ENCODE results near the gene MFAP3L. TPM values are rescaled to one million over a fixed set of nuclear protein-coding genes. Genes with fewer than 3 reads are reported as not detected.
"Not testable (repeated sequence)": the region's sequence is repeated elsewhere in the genome, so short reads cannot be mapped to it uniquely, and the experiment has no call there.

Gene MFAP3L
- total RNA-seq = 1 to 10 TPM in 1 of 2 donors, under 1 TPM in 1; 0.95 to 3.2 TPM

DNA sequence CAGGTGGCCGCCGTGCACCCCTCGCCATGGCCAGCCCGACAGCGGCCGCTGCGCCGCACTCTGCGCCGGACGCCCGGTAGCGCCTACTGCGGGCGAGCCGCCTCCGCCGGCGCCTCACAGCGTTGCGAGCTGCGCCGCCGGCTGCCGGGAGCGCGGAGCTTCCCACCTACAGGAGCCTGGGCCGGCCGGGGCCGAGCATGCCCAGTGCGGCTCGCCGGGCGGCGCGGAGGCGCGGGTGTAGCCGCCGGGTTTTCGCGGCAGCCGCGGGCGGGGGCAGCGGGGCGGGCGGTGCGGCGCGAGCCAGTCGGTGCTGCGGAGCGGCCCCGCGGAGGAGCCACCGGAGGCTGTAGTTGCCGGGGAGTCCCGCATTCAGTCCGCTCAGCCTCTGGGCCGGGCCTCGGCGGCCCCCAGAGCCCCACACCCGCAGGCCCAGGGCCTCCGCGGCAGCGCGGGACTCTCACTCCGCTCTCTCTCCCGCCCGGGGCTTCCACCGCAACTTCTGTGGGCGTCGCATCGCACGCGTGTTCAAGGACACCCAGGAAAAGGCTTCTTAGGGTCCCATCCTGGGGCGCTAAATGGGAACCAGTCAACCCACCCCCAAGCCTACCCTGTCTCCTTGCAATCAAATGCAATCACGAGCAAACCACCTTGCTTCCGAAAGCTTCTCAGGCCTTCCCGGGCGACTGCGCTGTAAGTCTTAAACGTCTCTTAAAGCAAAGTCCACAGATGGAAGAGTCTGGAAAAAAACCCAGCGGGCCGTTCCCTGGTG is at the start of gene MFAP3L:
TSS of gene MFAP3L (minus strand) at position 143 of the 769 bp plus-strand sequence. CDS start 20,518 bp downstream, outside the sequence.
- no peaks in the 10 kb centered on the region for H3K9me3 Mint-ChIP-seq
- peak within 1 kb of the TSS; percentile 78 to 92 for H3K27ac Mint-ChIP-seq
- peak within 1 kb of the TSS; percentile 97 for H3K4me3 Mint-ChIP-seq
- peak; percentile 94 for DNase-seq (ENCODE audit: low spot score)
- H3K36me3 Mint-ChIP-seq = no peaks in the 10 kb centered on the region
- H3K4me1 Mint-ChIP-seq (ENCODE audit: low read depth in 2 of 2) = peaks cover 12 to 16% of the 10 kb centered on the region in 2 donors
- ATAC-seq = peak; percentile 93
- peaks cover 22 to 24% of the 10 kb centered on the region in 2 donors for H3K27me3 Mint-ChIP-seq

DNA sequence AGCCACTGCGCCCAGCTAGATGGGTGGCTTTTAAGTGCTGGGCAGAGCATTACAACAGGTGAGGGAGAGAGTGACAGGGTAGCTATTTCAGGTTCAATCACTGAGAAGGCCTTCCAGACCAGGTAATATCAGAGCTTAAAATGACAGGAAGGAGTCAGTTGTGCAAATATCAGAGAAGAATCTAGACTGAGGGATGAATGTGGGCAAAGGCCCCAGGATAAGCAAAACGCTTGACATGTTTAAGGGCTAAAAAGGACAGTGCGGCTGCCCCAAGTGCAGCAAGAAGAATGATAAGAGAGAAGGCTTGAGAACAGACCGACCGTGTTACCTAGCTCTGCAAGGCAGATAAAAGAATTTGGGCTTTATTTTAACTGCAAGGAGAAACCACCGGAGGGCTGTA is 45.0 kb upstream of the MFAP3L start:
- Mint-ChIP-seq H3K27me3 (peaks cover 5 to 7% of the 10 kb centered on the region in 2 donors), H3K9me3 (no peaks in the 10 kb centered on the region), H3K36me3 (no peaks in the 10 kb centered on the region), H3K4me3 (no peak overlapping the region), H3K4me1 (ENCODE audit: low read depth in 2 of 2) (no peaks in the 10 kb centered on the region), H3K27ac (no peak overlapping the region)
- DNase-seq (ENCODE audit: low spot score) = no peak
- ATAC-seq = no peak

DNA sequence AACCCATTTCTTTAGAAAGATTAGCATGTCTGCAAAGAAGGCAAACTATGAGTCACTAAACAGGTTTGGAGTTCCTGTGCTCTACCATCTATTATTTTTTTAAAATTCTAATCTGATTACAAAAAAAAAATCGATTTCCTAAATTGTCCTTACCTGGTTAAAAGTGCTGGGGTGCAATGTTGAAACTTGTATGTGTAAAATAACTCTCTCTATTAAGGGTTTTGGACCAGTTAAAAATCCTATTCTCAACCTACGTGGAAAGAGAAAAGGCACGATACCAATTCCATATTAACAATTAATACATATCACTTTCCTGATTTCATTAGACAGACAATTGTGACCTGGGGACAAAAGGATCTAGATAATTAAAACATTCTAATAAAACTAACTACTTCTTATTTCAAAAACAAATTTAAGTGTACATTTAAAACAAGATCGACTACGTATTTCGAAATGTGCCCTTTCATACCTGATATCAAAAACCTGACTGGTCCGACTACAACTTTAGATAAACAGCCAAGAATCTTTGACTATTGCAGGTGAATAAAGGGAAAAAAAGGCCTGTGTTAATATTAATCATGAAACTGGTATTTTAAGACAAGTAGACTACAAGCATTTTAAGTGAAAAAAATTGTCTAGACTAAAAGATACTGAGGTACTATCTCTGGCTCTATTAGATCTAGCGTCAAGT is 42.4 kb upstream of the MFAP3L start:
- DNase-seq (ENCODE audit: low spot score) = no peak
- ATAC-seq = no peak
- no peaks in the 10 kb centered on the region for H3K4me1 Mint-ChIP-seq (ENCODE audit: low read depth in 2 of 2)
- no peak overlapping the region for H3K4me3 Mint-ChIP-seq
- peaks cover under 1 to 3% of the 10 kb centered on the region in 2 donors for H3K27me3 Mint-ChIP-seq
- no peak overlapping the region for H3K27ac Mint-ChIP-seq
- H3K36me3 Mint-ChIP-seq = no peaks in the 10 kb centered on the region
- H3K9me3 Mint-ChIP-seq = no peaks in the 10 kb centered on the region

DNA sequence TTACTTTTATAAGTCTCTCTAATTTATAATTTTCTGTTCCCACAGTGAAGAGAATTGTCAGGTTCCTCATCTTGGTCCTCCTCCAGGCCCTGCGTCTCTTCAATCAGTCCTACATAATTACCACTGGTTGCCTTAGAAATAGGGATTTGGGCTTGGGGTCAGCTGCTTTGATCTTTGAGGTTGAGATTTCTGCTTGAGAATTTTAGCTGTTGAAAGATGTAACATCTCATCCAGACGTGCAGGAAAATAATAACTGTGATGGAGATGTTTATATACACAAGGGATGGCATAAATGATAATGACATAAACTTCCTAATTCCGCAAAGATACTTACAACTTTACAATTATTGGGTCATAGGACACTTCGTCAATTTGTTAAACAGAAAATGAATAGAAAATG is 33.2 kb upstream of the MFAP3L start:
- peaks cover 3 to 14% of the 10 kb centered on the region in 2 donors for H3K27me3 Mint-ChIP-seq
- H3K9me3 Mint-ChIP-seq = no peaks in the 10 kb centered on the region
- H3K4me1 Mint-ChIP-seq (ENCODE audit: low read depth in 2 of 2) = no peaks in the 10 kb centered on the region
- no peak overlapping the region for H3K27ac Mint-ChIP-seq
- DNase-seq (ENCODE audit: low spot score) = no peak
- no peaks in the 10 kb centered on the region for H3K36me3 Mint-ChIP-seq
- H3K4me3 Mint-ChIP-seq = no peak overlapping the region
- ATAC-seq = no peak

GRCh38 chr4:170058826-170059225 is 32.6 kb upstream of the MFAP3L start:
- Mint-ChIP-seq H3K4me1 (ENCODE audit: low read depth in 2 of 2) (no peaks in the 10 kb centered on the region), H3K36me3 (no peaks in the 10 kb centered on the region), H3K27me3 (peaks cover 3 to 15% of the 10 kb centered on the region in 2 donors), H3K4me3 (no peak overlapping the region), H3K27ac (no peak overlapping the region), H3K9me3 (no peaks in the 10 kb centered on the region)
- ATAC-seq = no peak
- DNase-seq (ENCODE audit: low spot score) = no peak

DNA sequence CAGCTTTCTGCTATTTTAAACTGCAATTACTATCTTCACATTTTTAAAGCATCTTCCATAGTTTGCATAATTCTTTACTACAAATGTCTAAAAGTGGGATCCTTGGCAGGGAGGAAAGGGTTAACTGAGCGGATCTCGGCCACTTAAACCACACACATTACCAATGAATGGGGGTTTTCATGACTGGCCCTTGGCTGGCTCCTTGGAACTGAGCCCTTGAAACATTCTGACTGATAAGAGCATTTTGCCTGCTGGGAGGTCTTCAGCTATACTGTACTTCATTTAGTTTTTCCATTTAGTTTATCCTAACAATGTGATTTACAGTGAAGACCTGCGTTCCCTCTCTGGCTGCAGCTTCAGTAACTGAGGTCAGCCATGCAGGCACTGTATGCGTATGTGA is 31.7 kb upstream of the MFAP3L start:
- no peak for DNase-seq (ENCODE audit: low spot score)
- Mint-ChIP-seq H3K27me3 (peaks cover under 1 to 14% of the 10 kb centered on the region in 2 donors), H3K36me3 (no peaks in the 10 kb centered on the region), H3K4me3 (no peak overlapping the region), H3K4me1 (ENCODE audit: low read depth in 2 of 2) (no peaks in the 10 kb centered on the region), H3K9me3 (no peaks in the 10 kb centered on the region), H3K27ac (no peak overlapping the region)
- no peak for ATAC-seq

- Mint-ChIP-seq H3K4me3 (no peak overlapping the region), H3K27me3 (peaks cover 0 to 13% of the 10 kb centered on the region in 2 donors), H3K4me1 (ENCODE audit: low read depth in 2 of 2) (no peaks in the 10 kb centered on the region), H3K27ac (no peak overlapping the region), H3K36me3 (no peaks in the 10 kb centered on the region), H3K9me3 (no peaks in the 10 kb centered on the region)
- no peak for ATAC-seq
- DNase-seq (ENCODE audit: low spot score) = no peak
Observed at GRCh38 chr4:170052919-170053318, 26.7 kb upstream of the MFAP3L start.

GRCh38 chr4:170051402-170051801 is 25.2 kb upstream of the MFAP3L start:
- no peak for DNase-seq (ENCODE audit: low spot score)
- H3K27me3 Mint-ChIP-seq = peaks cover 0 to 15% of the 10 kb centered on the region in 2 donors
- no peaks in the 10 kb centered on the region for H3K36me3 Mint-ChIP-seq
- H3K4me3 Mint-ChIP-seq = no peak overlapping the region
- H3K9me3 Mint-ChIP-seq = no peaks in the 10 kb centered on the region
- no peaks in the 10 kb centered on the region for H3K4me1 Mint-ChIP-seq (ENCODE audit: low read depth in 2 of 2)
- no peak overlapping the region for H3K27ac Mint-ChIP-seq
- no peak for ATAC-seq

DNA sequence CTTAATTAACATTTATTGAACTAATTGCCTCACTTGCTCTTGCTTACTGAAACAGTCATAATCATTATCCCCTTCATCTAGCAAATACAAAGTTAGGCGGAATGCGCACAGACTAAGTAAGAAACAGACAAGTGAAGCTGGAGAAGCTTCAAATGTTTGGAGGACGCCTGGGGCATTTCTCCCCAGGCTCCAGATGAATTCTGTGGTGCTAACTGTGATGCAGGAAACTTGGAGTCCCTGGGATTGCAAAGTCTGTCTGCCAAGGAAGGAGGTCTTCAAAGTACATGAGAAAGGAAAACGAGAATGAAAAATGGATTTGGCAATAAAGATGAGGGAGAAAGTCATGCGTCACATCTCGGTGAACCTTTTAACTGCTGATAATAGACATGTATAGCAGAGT is 23.6 kb upstream of the MFAP3L start:
- H3K9me3 Mint-ChIP-seq = no peaks in the 10 kb centered on the region
- no peaks in the 10 kb centered on the region for H3K36me3 Mint-ChIP-seq
- H3K27me3 Mint-ChIP-seq = peaks cover 0 to 15% of the 10 kb centered on the region in 2 donors
- H3K27ac Mint-ChIP-seq = no peak overlapping the region
- ATAC-seq = no peak
- H3K4me3 Mint-ChIP-seq = no peak overlapping the region
- no peak for DNase-seq (ENCODE audit: low spot score)
- no peaks in the 10 kb centered on the region for H3K4me1 Mint-ChIP-seq (ENCODE audit: low read depth in 2 of 2)

DNA sequence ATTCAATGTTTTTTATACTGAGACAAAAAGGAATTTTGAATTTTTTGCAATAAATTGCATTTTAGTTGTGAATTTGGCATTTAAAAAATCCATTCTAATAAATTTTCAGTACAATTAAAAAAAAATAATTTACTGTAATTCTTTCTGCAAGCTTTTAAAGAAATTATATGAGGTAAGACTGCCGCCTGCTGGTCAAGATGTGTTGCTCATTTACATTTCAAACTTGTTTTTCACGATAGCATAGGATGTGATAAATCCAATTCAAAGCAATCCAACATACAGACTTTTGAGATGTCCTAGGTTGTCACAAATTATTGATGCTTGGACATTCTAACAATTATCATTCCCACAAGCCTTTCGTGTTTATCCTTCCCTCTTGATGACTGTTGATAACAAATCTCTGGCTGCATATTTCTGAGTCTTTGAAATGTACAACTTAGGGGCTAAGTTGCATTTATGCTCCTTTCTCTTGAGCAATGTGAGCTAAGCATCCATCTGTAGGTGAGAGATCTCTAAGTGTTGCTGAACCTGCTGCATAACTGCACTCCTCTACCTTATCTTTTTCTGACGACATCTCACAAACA is 21.7 kb upstream of the MFAP3L start:
- Mint-ChIP-seq H3K4me1 (ENCODE audit: low read depth in 2 of 2) (no peaks in the 10 kb centered on the region), H3K27ac (no peak overlapping the region), H3K4me3 (no peak overlapping the region), H3K9me3 (no peaks in the 10 kb centered on the region), H3K27me3 (peaks cover 4 to 7% of the 10 kb centered on the region in 2 donors), H3K36me3 (no peaks in the 10 kb centered on the region)
- no peak for ATAC-seq
- DNase-seq (ENCODE audit: low spot score) = no peak

GRCh38 chr4:170046156-170046555 is 20.0 kb upstream of the MFAP3L start:
- H3K27ac Mint-ChIP-seq; DNase-seq (ENCODE audit: low spot score); H3K36me3 Mint-ChIP-seq; H3K27me3 Mint-ChIP-seq; ATAC-seq; H3K9me3 Mint-ChIP-seq; H3K4me1 Mint-ChIP-seq (ENCODE audit: low read depth in 2 of 2); H3K4me3 Mint-ChIP-seq: not testable (repeated sequence)

GRCh38 chr4:170040031-170040680 is 14.0 kb upstream of the MFAP3L start:
- Mint-ChIP-seq H3K4me1 (ENCODE audit: low read depth in 2 of 2) (no peaks in the 10 kb centered on the region), H3K9me3 (no peaks in the 10 kb centered on the region), H3K27ac (no peak overlapping the region), H3K36me3 (no peaks in the 10 kb centered on the region), H3K4me3 (no peak overlapping the region), H3K27me3 (peaks cover 0 to 4% of the 10 kb centered on the region in 2 donors)
- DNase-seq (ENCODE audit: low spot score) = no peak
- peak in 1 of 2 donors; percentile 53 for ATAC-seq

GRCh38 chr4:170038769-170039168 is 12.6 kb upstream of the MFAP3L start:
- peaks cover 0 to 4% of the 10 kb centered on the region in 2 donors for H3K27me3 Mint-ChIP-seq

More at GRCh38 chr4:170038769-170039168, 12.6 kb upstream of the MFAP3L start:
- no peak overlapping the region for H3K4me3 Mint-ChIP-seq
- DNase-seq (ENCODE audit: low spot score) (no peak), ATAC-seq (no peak)
- H3K36me3 Mint-ChIP-seq = no peaks in the 10 kb centered on the region
- no peaks in the 10 kb centered on the region for H3K9me3 Mint-ChIP-seq
- no peaks in the 10 kb centered on the region for H3K4me1 Mint-ChIP-seq (ENCODE audit: low read depth in 2 of 2)
- no peak overlapping the region for H3K27ac Mint-ChIP-seq
